Activated CD4-positive, CD25-positive, alpha-beta regulatory T cell treated with anti-CD3 and anti-CD28 coated beads, Interleukin-2, amount 50 U/mL, for 24 hours (primary cell): Measurements from ENCODE around the gene NCF1.
A peak's percentile ranks its signal among the peaks of the same experiment; 100 is the strongest.
"Not testable (repeated sequence)": the region's sequence is repeated elsewhere in the genome, so short reads cannot be mapped to it uniquely, and the experiment has no call there.

ENCODE experiments used
- ATAC-seq, 2 donors: fragments of 150-1000 bp; cut with Tn5 transposase; one replicate each; pipeline ENCODE4 v1.10.0; 2021; ENCODE audit warnings: mild to moderate bottlenecking in 1 of 2, moderate library complexity in 1 of 2

The NCF1 gene

GRCh38 chr7:74773760-74774750 lies at the start of gene NCF1:
NCF1 (plus strand) TSS chr7:74774011; CDS start chr7:74774032, 21 bp downstream.
- peak; percentile 53 to 59 for ATAC-seq

GRCh38 chr7:74725840-74726239 lies 48.0 kb upstream of the NCF1 start:
- no peak for ATAC-seq

- ATAC-seq = no peak
Observed at GRCh38 chr7:74726309-74727101, 47.3 kb upstream of the NCF1 start.

- ATAC-seq = not testable (repeated sequence)
Observed at GRCh38 chr7:74728686-74729085, 45.1 kb upstream of the NCF1 start.

- ATAC-seq = not testable (repeated sequence)
Observed at GRCh38 chr7:74730186-74730585, 43.6 kb upstream of the NCF1 start.

- not testable (repeated sequence) for ATAC-seq
Observed at GRCh38 chr7:74739974-74740703, 33.7 kb upstream of the NCF1 start.

GRCh38 chr7:74743936-74744557 lies 29.8 kb upstream of the NCF1 start:
- not testable (repeated sequence) for ATAC-seq

GRCh38 chr7:74753921-74754482 lies 19.8 kb upstream of the NCF1 start:
- not testable (repeated sequence) for ATAC-seq

- ATAC-seq = not testable (repeated sequence)
Observed at GRCh38 chr7:74756673-74757072, 17.1 kb upstream of the NCF1 start.

- ATAC-seq = not testable (repeated sequence)
Observed at GRCh38 chr7:74758268-74758667, 15.5 kb upstream of the NCF1 start.

GRCh38 chr7:74758982-74759381 lies 14.8 kb upstream of the NCF1 start:
- not testable (repeated sequence) for ATAC-seq

- peak; percentile 51 to 57 for ATAC-seq
Observed at GRCh38 chr7:74765205-74765918, 8.4 kb upstream of the NCF1 start.

- ATAC-seq = not testable (repeated sequence)
Observed at GRCh38 chr7:74766509-74766908, 7.3 kb upstream of the NCF1 start.

GRCh38 chr7:74766991-74767390 lies 6.8 kb upstream of the NCF1 start:
- not testable (repeated sequence) for ATAC-seq

- ATAC-seq = not testable (repeated sequence)
Observed at GRCh38 chr7:74770062-74770461, 3.7 kb upstream of the NCF1 start.

GRCh38 chr7:74772093-74772492 lies 1.7 kb upstream of the NCF1 start:
- ATAC-seq = not testable (repeated sequence)

- ATAC-seq = peak; percentile 58 to 69
Observed at GRCh38 chr7:74775111-74775510, 1.3 kb downstream of the NCF1 start.

GRCh38 chr7:74779053-74779452 lies 5.2 kb downstream of the NCF1 start:
- ATAC-seq = not testable (repeated sequence)

- not testable (repeated sequence) for ATAC-seq
Observed at GRCh38 chr7:74781746-74782145, 7.9 kb downstream of the NCF1 start.

GRCh38 chr7:74783595-74783994 lies 9.8 kb downstream of the NCF1 start:
- not testable (repeated sequence) for ATAC-seq
